ENCODE measurements around the gene CT45A2. TPM values are rescaled to one million over a fixed set of nuclear protein-coding genes. Genes with fewer than 3 reads are reported as not detected.
"Not testable (repeated sequence)": the region's sequence is repeated elsewhere in the genome, so short reads cannot be mapped to it uniquely, and the experiment has no call there.

The CT45A2 gene, protein sequence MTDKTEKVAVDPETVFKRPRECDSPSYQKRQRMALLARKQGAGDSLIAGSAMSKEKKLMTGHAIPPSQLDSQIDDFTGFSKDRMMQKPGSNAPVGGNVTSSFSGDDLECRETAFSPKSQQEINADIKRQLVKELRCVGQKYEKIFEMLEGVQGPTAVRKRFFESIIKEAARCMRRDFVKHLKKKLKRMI
- total RNA-seq (2021; ENCODE audit: unreplicated experiment), result not detected
- polyA plus RNA-seq (2012; ENCODE audit: insufficient read length), result not detected
- not detected for Bru-seq, nascent RNA
- BruChase-seq, experiment 1, labeled RNA remaining after a 2-hour chase, result not detected
- not detected for BruChase-seq, experiment 2, labeled RNA remaining after a 6-hour chase
- long read RNA-seq, result 0 reads

DNA sequence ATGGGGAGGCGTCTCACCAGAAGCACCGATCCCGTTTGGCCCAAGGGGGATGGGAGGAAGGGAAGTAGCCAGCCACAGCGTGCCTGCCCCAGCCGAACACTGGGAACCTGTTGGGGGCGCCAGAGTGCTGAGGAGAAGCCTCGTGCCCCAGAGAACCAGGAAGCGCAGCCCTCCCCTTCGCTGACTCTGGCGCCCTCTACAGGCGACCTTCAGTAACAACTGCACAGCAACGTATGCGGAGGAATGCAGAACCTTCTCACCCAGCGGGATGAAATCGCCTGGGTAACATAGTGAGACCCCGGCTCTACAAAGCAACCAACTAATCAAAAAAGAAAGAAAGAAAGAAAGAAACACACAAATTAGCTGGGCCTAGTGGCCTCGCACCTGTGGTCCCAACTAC is at the start of gene CT45A2:
Gene CT45A2, minus strand, starts transcription at position 101 of the 400 bp plus-strand sequence. CDS start 3,747 bp downstream, outside the sequence.
- POLR2A ChIA-PET, result not testable (repeated sequence)

GRCh38 chrX:135854438-135854837 is 34.6 kb upstream of the CT45A2 start, which contains the start of gene CT45A8:
Gene CT45A8, minus strand, starts transcription at chrX:135854538. Its CDS starts 3,755 bp downstream, at chrX:135850783.
- intact Hi-C loops (cut with micrococcal nuclease; ENCODE audit: unreplicated experiment); in situ Hi-C loops (cut with HindIII; ENCODE audit: low pct_unique_long_range_greater_than_20kb, low sequenced_read_pairs); H3K9me3 ChIP-seq (ENCODE audit: control insufficient read depth, insufficient read depth, low read depth, low read length); H3K36me3 ChIP-seq (ENCODE audit: control insufficient read depth, insufficient read depth, low read length); ATAC-seq; DNase-seq (ENCODE audit: low read depth, low spot score); POLR2A ChIA-PET; BruUV-seq (replicated peaks); H3K4me1 ChIP-seq (ENCODE audit: control insufficient read depth, insufficient read depth, low read length); H3K27me3 ChIP-seq (ENCODE audit: control insufficient read depth, insufficient read depth, low read length); H3K4me3 ChIP-seq (ENCODE audit: low read depth in 2 of 2, low read length in 2 of 2); H3K27ac ChIP-seq (ENCODE audit: low read length); CTCF ChIA-PET: not testable (repeated sequence)

More for the DNA sequence above, at the start of gene CT45A2:
- CTCF ChIA-PET; intact Hi-C loops (cut with micrococcal nuclease; ENCODE audit: unreplicated experiment); ATAC-seq; H3K27ac ChIP-seq (ENCODE audit: low read length); DNase-seq (ENCODE audit: low read depth, low spot score); H3K36me3 ChIP-seq (ENCODE audit: control insufficient read depth, insufficient read depth, low read length); H3K9me3 ChIP-seq (ENCODE audit: control insufficient read depth, insufficient read depth, low read depth, low read length); H3K4me1 ChIP-seq (ENCODE audit: control insufficient read depth, insufficient read depth, low read length); H3K27me3 ChIP-seq (ENCODE audit: control insufficient read depth, insufficient read depth, low read length); H3K4me3 ChIP-seq (ENCODE audit: low read depth in 2 of 2, low read length in 2 of 2); BruUV-seq (replicated peaks); in situ Hi-C loops (cut with HindIII; ENCODE audit: low pct_unique_long_range_greater_than_20kb, low sequenced_read_pairs): not testable (repeated sequence)

GRCh38 chrX:135837180-135837579 is 17.4 kb upstream of the CT45A2 start, which contains the start of gene CT45A7:
Gene CT45A7, minus strand, starts transcription at chrX:135837280. Its CDS starts 3,747 bp downstream, at chrX:135833533.
- H3K27me3 ChIP-seq (ENCODE audit: control insufficient read depth, insufficient read depth, low read length); ATAC-seq; H3K27ac ChIP-seq (ENCODE audit: low read length); CTCF ChIA-PET; intact Hi-C loops (cut with micrococcal nuclease; ENCODE audit: unreplicated experiment); H3K4me1 ChIP-seq (ENCODE audit: control insufficient read depth, insufficient read depth, low read length); H3K36me3 ChIP-seq (ENCODE audit: control insufficient read depth, insufficient read depth, low read length); DNase-seq (ENCODE audit: low read depth, low spot score); H3K4me3 ChIP-seq (ENCODE audit: low read depth in 2 of 2, low read length in 2 of 2); H3K9me3 ChIP-seq (ENCODE audit: control insufficient read depth, insufficient read depth, low read depth, low read length); POLR2A ChIA-PET; BruUV-seq (replicated peaks); in situ Hi-C loops (cut with HindIII; ENCODE audit: low pct_unique_long_range_greater_than_20kb, low sequenced_read_pairs): not testable (repeated sequence)

- in situ Hi-C loops (cut with HindIII; ENCODE audit: low pct_unique_long_range_greater_than_20kb, low sequenced_read_pairs); ATAC-seq; H3K27me3 ChIP-seq (ENCODE audit: control insufficient read depth, insufficient read depth, low read length); H3K9me3 ChIP-seq (ENCODE audit: control insufficient read depth, insufficient read depth, low read depth, low read length); CTCF ChIA-PET; H3K27ac ChIP-seq (ENCODE audit: low read length); H3K4me3 ChIP-seq (ENCODE audit: low read depth in 2 of 2, low read length in 2 of 2); intact Hi-C loops (cut with micrococcal nuclease; ENCODE audit: unreplicated experiment); DNase-seq (ENCODE audit: low read depth, low spot score); H3K4me1 ChIP-seq (ENCODE audit: control insufficient read depth, insufficient read depth, low read length); POLR2A ChIA-PET; BruUV-seq (replicated peaks); H3K36me3 ChIP-seq (ENCODE audit: control insufficient read depth, insufficient read depth, low read length): not testable (repeated sequence)
Measured at GRCh38 chrX:135802687-135803086, 17.1 kb downstream of the CT45A2 start, which contains the start of gene CT45A6. Gene CT45A6, minus strand, starts transcription at chrX:135802787. Its CDS starts 3,794 bp downstream, at chrX:135798993.

DNA sequence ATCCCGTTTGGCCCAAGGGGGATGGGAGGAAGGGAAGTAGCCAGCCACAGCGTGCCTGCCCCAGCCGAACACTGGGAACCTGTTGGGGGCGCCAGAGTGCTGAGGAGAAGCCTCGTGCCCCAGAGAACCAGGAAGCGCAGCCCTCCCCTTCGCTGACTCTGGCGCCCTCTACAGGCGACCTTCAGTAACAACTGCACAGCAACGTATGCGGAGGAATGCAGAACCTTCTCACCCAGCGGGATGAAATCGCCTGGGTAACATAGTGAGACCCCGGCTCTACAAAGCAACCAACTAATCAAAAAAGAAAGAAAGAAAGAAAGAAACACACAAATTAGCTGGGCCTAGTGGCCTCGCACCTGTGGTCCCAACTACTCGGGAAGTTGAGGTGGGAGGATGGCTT is 34.4 kb downstream of the CT45A2 start, which contains the start of gene CT45A5:
Gene CT45A5, minus strand, starts transcription at position 101 of the 400 bp plus-strand sequence. CDS start 3,774 bp downstream, outside the sequence.
- CTCF ChIA-PET; H3K4me3 ChIP-seq (ENCODE audit: low read depth in 2 of 2, low read length in 2 of 2); H3K27ac ChIP-seq (ENCODE audit: low read length); intact Hi-C loops (cut with micrococcal nuclease; ENCODE audit: unreplicated experiment); ATAC-seq; H3K27me3 ChIP-seq (ENCODE audit: control insufficient read depth, insufficient read depth, low read length); DNase-seq (ENCODE audit: low read depth, low spot score); H3K9me3 ChIP-seq (ENCODE audit: control insufficient read depth, insufficient read depth, low read depth, low read length); BruUV-seq (replicated peaks); H3K36me3 ChIP-seq (ENCODE audit: control insufficient read depth, insufficient read depth, low read length); H3K4me1 ChIP-seq (ENCODE audit: control insufficient read depth, insufficient read depth, low read length); POLR2A ChIA-PET; in situ Hi-C loops (cut with HindIII; ENCODE audit: low pct_unique_long_range_greater_than_20kb, low sequenced_read_pairs): not testable (repeated sequence)

DNA sequence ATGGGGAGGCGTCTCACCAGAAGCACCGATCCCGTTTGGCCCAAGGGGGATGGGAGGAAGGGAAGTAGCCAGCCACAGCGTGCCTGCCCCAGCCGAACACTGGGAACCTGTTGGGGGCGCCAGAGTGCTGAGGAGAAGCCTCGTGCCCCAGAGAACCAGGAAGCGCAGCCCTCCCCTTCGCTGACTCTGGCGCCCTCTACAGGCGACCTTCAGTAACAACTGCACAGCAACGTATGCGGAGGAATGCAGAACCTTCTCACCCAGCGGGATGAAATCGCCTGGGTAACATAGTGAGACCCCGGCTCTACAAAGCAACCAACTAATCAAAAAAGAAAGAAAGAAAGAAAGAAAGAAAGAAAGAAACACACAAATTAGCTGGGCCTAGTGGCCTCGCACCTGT is 51.7 kb downstream of the CT45A2 start, which contains the start of gene CT45A3:
Gene CT45A3, minus strand, starts transcription at position 101 of the 400 bp plus-strand sequence. CDS start 3,747 bp downstream, outside the sequence.
- CTCF ChIA-PET; ATAC-seq; H3K36me3 ChIP-seq (ENCODE audit: control insufficient read depth, insufficient read depth, low read length); DNase-seq (ENCODE audit: low read depth, low spot score); H3K4me3 ChIP-seq (ENCODE audit: low read depth in 2 of 2, low read length in 2 of 2); intact Hi-C loops (cut with micrococcal nuclease; ENCODE audit: unreplicated experiment); in situ Hi-C loops (cut with HindIII; ENCODE audit: low pct_unique_long_range_greater_than_20kb, low sequenced_read_pairs); BruUV-seq (replicated peaks); H3K27me3 ChIP-seq (ENCODE audit: control insufficient read depth, insufficient read depth, low read length); POLR2A ChIA-PET; H3K27ac ChIP-seq (ENCODE audit: low read length); H3K9me3 ChIP-seq (ENCODE audit: control insufficient read depth, insufficient read depth, low read depth, low read length); H3K4me1 ChIP-seq (ENCODE audit: control insufficient read depth, insufficient read depth, low read length): not testable (repeated sequence)

Data from Panc1 (cell line).